Fibroblast of skin of abdomen (primary cell): Measurements from ENCODE around the gene DCAF8. TPM values are rescaled to one million over a fixed set of nuclear protein-coding genes. Genes with fewer than 3 reads are reported as not detected.
"Not testable (repeated sequence)": the region's sequence is repeated elsewhere in the genome, so short reads cannot be mapped to it uniquely, and the experiment has no call there.

Experiments used
- DNase-seq: peaks from one replicate; pipeline ENCODE4 v3.0.0-alpha.2; 2013
- polyA plus RNA-seq, 2 experiments: library from polyadenylated mRNA; unstranded; fragments of 120-200 nt; gene quantifications; one replicate each; pipeline ENCODE4 v1.2.1, GENCODE V29; 2013; ENCODE audit not compliant: insufficient read length in 2 of 2

The DCAF8 gene
- 62.7 TPM for polyA plus RNA-seq (2013, experiment 1 of 2; ENCODE audit: insufficient read length)
- polyA plus RNA-seq (2013, experiment 2 of 2; ENCODE audit: insufficient read length), result 62.7 TPM

DNA sequence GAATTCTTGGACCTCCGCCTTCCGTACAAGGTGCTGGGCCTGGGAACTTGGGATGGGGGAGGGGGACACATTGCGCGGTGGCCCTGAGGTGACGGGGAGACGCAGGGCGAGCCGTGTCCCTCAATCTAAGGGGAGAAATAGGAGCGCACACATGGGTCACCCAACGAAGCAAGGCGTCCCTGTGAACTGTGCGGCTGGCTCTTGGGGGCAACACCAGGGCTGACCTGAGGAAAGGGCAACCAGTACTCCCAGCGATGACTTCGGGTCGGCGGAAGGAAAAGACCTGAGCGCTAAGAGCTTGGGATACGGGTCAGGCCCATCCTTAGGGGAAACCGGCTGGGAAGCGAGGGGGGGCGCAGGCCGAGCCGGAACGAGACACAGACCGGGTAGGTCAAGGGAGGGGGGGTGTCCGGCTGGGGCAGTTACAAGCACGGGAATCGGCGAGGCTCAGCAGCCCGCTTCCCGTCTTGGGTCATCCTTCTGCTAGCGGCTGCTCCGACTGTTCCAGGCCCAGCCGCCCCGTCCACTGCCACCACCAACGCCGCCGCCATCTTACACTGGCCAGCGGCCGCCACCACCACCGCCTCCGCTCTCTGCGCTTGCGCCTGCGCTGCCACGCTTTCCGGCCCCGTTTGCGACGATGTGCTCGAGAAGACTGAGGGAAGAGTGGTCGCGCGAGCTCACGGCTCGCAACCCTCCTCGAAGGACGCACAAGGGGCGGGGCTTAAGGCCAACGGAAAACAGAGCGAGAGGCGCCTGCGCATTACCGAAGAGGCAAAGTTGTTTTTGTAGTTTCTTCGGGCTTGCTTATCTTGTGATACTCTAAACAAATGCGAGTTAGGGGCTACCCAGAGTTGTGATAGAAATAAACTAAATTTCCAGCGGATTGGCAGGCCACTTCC lies at the start of gene DCAF8:
Gene DCAF8, minus strand, starts transcription at position 657 of the 902 bp plus-strand sequence. CDS start 18,541 bp downstream, outside the sequence.
- peak; percentile 97 for DNase-seq

GRCh38 chr1:160309571-160309970 lies 47.2 kb upstream of the DCAF8 start:
- no peak for DNase-seq

DNA sequence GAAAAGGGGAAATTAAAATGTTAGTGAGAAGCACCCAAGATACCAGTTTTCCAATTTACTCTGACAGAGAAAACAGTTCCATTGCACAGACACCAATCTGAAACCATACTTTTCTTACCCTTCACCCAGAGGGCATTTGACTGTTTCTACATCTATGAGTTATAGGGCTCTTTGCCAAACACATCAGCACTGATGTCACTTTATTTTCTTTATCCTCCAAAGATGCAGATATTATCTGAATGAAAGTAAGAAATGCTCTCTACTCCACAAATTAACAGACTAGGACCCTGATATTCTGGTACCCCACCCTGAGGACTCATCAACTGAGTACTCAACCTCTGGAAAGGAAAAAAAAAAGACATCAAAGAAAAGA lies 46.8 kb upstream of the DCAF8 start:
- no peak for DNase-seq

DNA sequence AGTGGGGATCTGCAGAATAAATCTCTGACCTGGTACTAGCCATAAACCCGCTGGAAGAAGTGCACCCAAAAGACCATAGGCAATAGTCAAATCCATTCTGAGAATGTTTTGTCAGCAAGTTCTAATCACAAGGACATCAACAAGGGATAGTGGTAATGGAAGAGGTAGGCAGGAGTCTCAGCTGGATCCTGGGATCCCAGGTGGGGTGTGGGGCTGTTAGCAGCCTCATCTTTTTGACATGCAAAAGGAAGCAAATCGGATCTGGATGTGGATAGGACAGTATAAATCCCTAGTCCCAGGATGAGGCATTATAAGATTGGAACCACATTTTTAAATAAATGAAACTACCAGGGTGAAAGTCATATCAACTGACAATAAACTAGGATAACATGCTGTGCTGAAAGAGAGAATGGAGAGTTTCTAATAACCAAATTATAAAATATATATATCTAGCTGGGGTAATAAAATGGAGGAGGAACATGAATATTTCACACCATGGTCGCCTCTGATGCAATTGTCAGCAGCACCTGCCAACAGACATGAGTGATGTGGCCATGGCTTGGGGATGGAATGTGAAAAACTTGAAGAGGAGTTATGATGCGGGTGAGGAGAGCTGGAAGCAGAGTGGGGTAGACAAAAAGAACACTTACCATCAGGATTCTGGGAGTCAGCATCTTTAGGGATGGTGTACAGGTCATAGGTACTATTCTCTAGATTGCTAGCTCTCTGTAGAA lies 46.3 kb upstream of the DCAF8 start:
- DNase-seq, result peak; percentile 17

- no peak for DNase-seq
These were observed 44.9 kb upstream of the DCAF8 start for GRCh38 chr1:160307118-160307791.

DNA sequence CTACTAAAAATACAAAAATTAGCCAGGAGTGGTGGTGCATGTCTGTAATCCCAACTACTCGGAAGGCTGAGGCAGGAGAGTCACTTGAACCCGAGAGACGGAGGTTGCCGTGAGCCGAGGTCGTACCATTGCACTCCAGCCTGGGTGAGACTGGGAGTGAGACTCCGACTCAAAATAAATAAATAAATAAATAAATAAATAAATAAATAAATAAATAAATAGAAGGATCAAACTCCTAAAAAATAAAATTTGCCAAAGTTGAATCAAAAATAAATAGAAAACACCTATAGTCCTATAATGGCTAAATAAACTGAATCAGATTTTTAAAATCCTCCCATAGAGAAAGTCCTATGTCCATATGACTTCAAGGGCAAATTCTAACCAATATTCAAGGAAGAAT lies 37.8 kb upstream of the DCAF8 start:
- DNase-seq, result no peak

DNA sequence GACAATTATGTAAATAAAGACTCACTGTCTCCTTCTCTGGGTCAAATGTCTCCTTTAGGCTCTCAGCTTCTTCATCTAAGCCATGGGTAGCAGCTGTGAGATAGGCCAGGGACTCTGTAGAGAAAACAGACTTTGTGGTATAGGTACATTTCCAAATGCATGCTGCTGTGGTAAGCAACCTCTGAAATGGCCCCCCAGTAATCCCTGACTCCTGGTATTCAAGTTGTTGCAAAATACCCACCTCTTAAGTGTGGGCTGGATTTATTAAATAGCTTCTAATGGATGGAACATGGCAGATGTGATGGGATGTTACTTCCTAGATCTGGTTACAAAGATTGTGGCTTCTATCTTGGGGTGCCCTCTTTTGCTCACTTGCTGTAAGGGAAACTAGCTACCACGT lies 33.7 kb upstream of the DCAF8 start:
- DNase-seq, result no peak

DNA sequence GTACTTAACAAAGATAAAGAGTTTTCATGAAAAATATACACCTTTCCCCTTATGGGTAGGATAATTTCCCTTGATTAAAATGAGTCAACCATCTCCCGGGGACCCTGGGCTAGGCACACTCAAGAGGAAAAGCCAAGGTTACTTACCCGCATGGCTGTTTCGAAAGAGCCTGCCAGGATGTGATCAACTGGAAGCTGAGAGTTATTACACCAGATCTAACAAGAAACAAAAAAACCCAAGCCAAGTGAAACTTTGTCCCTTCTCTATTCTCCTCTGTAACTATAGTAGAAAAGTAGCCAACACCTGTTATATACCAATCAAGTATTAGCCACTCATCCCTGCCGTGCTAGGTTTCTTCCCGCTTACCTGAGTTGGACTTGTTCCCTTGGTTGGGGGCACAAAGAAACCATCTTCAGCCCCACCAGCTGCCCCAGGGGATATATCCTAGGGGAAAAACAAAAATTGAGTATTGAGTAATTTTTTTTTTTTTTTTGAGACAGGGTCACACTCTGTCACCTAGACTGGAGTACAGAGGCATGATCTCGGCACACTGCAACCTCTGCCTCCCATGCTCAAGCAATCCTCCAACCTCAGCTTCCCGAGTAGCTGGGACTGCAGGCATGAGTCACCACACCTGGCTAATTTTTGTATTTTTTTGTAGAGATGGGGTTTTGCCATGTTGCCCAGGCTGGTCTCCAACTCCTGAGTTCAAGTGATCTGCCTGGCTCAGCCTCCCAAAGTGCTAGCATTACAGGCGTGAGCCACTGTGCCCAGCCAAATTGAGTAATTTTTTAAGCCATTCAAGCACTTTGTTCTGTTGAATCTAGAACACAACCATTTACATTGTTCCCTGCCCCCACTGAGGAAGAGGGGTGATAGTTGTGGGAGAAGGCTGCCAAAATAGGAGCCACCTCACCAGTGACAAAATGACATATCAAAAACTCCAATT lies 30.9 kb upstream of the DCAF8 start:
- DNase-seq, result no peak

- DNase-seq, result peak; percentile 57
These were observed 29.2 kb upstream of the DCAF8 start for GRCh38 chr1:160291248-160292220.

- DNase-seq, result not testable (repeated sequence)
These were observed 25.4 kb upstream of the DCAF8 start for GRCh38 chr1:160287769-160288168.

DNA sequence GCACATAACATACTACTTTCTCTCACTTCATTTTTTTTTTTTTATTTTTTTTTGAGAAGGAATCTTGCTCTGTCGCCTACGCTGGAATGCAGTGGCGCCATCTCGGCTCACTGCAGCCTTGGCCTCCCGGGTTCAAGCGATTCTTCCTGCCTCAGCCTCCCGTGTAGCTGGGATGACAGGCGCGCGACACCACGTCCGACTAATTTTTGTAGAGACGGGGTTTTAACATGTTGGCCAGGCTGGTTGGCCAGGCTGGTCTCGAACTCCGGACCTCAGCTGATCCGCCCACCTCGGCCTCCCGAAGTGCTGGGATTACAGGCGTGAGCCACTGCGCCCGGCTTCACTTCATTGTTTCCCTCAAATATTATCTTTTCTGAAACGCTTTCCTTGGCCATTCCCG lies 23.2 kb upstream of the DCAF8 start:
- DNase-seq, result no peak

GRCh38 chr1:160284782-160285344 lies 22.5 kb upstream of the DCAF8 start, which contains the start of gene PEX19:
PEX19 (minus strand) TSS chr1:160285133; CDS start chr1:160285124, 9 bp downstream.
- DNase-seq, result peak; percentile 92

- peak; percentile 31 for DNase-seq
These were observed 22.0 kb upstream of the DCAF8 start for GRCh38 chr1:160284220-160284781.

DNA sequence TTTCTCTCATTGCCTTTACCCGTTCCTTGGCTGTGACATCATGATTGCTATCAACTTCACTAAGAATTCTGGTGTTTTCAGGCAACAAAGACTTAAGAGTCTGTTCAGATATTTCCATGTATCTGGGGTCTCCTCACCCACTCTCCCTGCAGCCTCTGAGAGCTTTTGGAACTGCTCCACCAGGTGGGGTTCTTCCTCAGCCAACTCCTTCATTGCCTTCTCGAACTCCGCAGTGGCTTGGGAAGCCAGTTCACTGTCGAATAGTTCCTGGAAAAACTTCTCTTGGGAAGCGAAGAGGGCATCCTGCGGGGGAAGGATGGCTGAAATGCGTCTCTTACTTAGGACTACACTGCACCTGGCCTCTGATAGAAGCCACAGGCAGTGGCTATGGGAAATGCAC lies 20.5 kb upstream of the DCAF8 start:
- DNase-seq, result no peak

- DNase-seq, result no peak
These were observed 15.6 kb upstream of the DCAF8 start for GRCh38 chr1:160277987-160278386.

GRCh38 chr1:160277330-160277729 lies 15.0 kb upstream of the DCAF8 start:
- DNase-seq, result no peak

DNA sequence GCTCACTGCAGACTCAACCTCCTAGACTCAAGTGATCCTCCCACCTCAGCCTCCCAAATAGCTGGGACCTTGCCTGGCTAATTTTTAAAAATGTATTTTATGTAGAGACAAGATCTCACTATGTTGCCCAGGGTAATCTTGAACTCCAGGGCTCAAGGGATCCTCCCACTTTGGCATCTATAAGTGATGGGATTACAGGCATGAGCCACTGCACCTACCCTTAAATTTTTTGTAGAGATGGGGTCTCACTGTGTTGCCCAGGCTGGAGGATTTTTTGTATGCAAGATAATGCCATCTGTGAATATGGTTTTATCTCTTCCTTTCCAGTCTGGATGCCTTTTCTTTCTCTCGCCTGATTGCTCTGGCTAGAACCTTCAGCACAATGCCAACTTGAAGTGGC lies 8.7 kb upstream of the DCAF8 start:
- no peak for DNase-seq

DNA sequence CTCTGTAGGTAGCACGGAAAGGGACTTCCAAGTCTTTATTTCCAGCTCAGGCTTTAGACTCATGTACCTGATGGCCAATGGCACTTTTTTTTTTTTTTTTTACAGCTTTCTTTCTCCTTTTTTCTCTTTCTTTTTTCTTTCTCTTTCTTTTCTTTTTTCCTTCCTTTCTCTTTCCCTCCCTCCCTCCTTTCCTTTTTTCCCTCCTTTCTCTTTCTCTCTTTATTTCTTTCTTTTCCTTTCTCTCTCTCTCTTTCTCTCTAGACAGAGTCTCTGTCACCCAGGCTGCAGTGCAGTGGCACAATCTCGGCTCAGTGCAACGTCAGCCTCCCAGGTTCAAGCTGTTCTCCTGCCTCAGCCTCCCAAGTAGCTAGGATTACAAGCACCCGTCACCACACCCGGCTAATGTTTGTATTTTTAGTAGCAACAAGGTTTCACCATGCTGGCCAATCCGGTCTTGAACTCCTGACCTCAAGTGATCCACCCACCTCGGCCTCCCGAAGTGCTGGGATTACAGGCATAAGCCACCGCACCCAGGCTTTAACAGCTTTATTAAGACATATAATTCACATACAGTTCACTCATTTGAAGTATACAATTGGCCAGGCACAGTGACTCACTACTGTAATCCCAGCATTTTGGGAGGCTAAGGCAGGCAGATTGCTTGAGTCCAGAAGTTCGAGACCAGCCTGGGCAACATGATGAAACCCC lies 5.1 kb upstream of the DCAF8 start:
- no peak for DNase-seq

- DNase-seq, result no peak
These were observed 2.5 kb upstream of the DCAF8 start for GRCh38 chr1:160264795-160265307.
